ENCODE results near the gene LRRC34. TPM values are rescaled to one million over a fixed set of nuclear protein-coding genes. Genes with fewer than 3 reads are reported as not detected.
A peak's percentile ranks its signal among the peaks of the same experiment; 100 is the strongest.

The LRRC34 gene
- total RNA-seq, 1 donor from 2014 or later, result 3.4 TPM

DNA sequence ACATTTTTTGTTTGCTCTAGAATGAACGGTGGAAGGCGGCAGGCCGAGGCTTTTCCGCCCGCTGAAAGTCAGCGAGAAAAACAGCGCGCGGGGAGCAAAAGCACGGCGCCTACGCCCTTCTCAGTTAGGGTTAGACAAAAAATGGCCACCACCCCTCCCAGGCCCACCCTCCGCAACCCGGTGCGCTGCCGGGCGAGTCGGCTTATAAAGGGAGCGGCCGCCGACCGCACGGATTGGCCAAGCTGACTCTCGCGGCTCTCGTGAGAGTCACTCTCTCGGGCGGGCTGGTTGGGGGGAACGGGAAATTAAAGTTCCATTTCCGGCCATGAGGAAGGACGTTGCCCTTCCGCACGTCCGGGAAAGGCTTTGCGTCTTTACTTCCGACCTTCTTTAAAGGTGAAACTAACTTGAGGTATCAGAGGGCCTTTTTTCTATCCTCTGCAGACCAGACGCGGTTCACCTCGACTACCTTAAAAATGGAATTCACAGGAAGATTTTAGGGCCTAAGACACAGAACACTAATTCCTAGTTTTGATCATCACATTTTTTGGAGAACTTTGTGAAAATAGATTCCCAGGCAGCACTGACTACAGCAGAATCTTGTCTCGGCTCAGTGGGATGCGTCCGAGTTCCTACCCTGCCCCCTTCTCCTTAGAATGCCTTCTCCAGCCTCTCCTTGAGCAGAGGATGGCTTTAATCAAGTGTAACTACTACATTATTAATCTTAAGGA lies 47.7 kb downstream of the LRRC34 start, which contains the start of gene TERC:
Gene TERC, minus strand, starts transcription at position 179 of the 731 bp plus-strand sequence.
- DNase-seq (ENCODE audit: low spot score), result peak; percentile 98

DNA sequence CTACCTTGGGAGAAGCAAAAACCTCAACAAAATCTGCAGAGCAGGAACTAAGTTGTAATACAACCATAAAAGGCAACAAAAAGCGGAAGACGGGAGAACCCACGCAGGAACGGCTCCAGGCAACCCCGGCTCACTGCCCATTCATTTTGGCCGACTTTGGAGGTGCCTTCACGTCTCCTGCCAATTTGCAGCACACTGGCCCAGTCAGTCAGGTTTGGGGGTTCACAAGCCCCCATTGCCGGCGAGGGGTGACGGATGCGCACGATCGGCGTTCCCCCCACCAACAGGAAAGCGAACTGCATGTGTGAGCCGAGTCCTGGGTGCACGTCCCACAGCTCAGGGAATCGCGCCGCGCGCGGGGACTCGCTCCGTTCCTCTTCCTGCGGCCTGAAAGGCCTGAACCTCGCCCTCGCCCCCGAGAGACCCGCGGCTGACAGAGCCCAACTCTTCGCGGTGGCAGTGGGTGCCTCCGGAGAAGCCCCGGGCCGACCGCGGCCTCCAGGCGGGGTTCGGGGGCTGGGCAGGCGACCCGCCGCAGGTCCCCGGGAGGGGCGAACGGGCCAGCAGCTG lies 48.3 kb downstream of the LRRC34 start:
- peak; percentile 93 for DNase-seq (ENCODE audit: low spot score)

DNA sequence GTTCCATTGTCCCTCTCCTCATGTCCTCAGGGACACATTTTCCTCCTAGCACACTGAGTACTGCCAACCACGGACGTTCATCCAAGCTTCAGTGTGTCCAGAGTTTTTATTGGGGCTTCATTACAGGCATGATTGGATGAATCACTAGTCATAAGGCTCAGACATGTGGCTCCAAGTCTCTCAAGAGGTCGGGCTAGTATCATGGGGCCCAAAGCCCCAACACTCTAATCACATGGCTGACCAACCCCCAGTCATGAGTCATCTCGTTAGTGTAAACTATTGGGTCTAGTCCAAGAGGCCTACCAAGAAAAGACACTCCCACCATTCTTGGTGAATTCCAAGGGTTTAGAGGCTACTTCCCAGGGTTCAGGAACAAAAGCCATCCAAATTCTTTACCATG lies 52.2 kb downstream of the LRRC34 start:
- no peak for DNase-seq (ENCODE audit: low spot score)

DNA sequence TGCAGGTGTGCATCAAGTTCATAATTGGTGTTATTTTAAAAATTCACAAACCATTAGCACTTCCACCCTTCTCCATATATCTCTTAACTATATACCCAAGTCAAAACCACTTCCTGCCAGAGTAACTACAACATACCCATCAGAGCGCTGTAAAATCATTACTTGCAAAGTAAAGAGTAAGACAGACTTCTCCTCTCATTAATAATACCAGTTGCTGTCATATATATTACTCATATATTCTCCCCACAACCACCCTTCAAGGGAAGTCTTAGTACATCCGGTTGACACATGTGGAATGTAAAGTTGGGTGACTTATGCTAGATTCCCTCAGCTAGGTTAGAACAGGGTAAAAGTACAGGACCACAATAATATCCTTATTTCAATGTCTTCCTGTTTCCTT lies 53.4 kb downstream of the LRRC34 start:
- no peak for DNase-seq (ENCODE audit: low spot score)

DNA sequence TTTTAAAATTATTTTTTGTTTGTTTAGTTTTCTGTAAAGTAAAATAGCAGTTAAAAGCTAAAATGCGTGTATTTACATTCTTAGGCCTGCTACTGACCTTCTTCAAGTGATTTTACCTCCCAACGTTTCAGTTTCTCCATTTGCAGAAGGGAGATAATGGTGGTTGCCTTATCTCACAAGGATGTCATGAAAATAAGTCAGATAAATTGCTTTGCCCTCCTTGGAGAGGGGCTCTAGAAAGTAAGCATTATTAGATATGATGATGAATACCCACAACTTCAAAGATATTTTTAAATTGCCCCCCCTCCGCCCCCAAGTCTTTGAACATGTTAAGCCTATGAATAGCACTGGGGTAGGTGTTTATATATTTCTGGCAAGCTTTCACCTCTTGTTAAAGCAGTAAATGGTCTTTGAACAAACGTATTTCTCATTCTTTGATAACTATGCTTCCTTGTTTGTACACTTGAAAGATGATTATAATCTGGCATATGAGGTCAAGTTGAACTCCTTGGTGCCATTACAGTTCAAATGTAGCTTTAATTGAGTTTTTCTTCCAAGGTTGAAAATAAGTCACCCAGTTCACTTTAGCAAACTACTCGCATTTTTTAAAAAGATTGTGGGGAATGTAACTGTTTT lies 54.2 kb downstream of the LRRC34 start:
- no peak for DNase-seq (ENCODE audit: low spot score)

DNA sequence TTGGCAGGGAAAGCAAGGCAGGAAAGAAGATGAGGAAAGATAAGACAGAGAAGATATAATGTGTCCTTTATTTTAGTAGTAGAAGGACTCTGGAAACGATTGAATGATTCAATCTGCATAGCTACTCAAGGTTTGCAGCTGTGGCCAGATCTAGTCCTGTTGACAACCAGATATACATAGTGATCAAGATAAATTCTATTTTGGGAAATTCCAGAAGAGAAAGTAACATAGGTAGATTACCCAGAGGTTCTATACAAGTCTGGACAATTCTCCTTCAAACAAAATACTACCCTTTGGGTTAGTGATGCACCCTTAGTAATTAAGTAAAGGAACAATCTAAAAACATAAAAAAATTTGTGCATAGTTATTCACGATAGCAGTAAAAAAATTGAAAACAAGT lies 57.2 kb downstream of the LRRC34 start:
- DNase-seq (ENCODE audit: low spot score), result no peak

DNA sequence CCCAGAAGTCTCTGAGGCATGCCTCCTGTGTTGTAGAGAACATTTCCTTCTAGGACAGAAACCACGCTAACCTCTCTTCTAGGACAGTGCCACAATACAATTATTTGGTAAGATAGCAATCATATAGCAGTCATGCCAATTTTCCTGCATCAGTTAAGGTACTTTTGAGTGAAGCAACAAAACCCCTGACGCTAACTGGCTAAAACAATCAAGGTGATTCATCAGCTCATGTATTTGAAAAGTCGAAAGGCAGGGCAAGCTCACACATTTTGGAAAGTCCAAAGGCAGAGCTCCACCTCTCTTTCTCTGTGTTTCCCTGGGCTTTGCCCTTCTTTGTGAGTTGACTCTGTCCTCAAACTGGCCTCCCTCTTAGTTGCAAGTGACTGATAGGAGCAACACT lies 58.0 kb downstream of the LRRC34 start:
- DNase-seq (ENCODE audit: low spot score), result no peak

DNA sequence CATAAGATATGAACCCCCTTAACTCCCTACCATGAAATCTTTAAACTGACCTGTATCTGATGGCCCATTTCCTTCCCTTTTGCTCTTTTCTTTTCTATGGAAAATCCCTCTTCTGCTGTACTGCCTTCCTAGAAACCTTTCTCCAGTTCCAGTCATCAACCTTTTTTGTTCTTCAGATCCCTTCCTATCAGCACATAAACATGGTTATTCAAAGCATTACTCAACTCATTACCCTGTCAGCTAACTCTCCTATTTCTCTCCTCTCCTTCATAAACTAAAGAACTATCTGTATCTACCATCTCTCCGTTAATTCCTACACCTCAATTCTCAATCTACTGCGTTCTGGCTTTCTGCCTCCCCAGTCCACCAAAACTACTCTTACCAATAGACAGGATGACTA lies 60.8 kb downstream of the LRRC34 start:
- DNase-seq (ENCODE audit: low spot score), result no peak

DNA sequence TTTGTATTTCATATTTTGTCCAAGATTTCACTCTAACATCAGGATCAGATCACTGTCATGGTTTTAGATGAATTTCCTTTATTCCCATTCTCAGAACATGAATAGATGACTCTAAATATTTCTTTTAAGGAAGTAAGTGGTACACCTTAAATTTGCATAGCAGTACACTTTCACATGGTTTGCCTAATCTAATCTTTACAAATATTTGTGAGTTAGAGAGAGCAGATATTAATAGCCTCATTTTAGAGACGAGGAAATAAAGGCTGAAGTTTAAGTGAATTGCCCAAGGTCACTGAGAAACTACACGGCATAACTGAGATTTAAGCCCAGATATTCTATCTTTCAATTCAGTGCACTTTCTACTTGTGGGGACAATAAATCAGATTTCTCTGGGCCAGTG lies 62.0 kb downstream of the LRRC34 start:
- DNase-seq (ENCODE audit: low spot score), result no peak

DNA sequence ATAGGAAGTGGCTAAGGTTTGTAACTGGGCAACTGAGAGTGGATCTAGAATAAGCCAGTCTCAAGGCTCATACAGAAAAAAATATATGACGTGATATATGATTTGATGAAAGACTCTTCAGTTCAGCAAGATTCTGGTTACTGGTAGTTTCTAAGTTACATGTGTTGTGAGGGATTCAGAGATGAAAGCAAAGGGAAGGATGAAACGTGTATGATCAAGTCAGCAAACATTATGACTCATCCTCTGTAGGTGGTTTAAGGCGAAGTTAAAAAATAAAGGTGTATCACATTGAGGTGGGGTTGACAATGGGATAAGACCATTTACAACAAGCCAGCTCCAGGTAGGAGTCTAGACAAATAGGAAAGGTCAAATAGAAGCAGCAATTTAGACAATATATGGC lies 64.0 kb downstream of the LRRC34 start:
- DNase-seq (ENCODE audit: low spot score), result no peak

DNA sequence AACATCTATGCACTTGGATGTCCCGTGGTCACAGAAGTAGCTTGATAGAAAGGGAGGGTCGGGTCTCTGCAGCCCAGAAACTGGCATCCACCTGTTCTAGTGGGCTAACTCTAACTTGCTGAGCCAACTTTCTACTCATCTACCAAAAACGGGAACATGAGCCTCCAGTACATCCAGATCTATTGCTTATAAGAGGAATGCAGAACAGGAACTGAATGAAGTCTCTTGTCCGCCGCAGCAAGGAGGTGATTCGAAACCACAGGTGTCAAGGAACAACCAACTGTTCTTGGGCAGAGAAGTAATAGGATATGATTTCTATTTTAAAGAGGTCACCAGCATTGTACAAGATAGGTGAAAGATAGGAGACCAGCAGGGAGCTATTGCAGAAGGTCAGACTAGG lies 65.8 kb downstream of the LRRC34 start:
- no peak for DNase-seq (ENCODE audit: low spot score)

DNA sequence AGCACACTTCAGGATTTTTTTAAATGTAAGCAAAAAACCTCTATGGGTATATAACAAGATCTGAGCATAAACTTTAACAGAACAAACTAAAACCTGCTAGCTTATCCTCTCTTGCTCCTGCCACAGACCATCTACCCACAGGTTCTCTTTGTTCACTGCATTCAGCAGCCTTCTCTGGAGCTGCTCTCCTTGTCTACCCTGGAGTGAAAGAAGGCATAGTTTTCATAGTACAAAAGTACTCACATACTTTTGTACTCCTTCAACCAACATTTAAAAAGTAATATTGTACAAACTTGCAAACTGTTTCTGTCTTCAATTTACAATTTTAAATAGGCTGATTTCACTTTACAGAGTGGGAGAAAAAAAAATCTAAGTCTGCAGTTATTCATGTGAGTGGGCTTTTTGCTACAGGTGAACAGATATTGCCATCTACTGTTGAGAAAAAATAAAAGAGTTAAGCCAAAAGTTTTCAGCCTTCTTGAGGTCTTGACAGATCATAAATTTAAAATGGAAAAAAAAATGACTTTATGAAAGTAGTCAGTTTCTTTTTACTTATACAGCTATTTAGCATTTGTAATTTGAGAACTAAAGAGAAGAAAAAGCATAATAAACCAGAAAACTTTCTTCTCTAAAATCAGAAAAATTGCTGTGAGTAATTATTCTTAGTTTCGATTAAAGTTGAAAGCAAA lies 68.2 kb downstream of the LRRC34 start:
- no peak for DNase-seq (ENCODE audit: low spot score)

Other genes with a start within 250 kb of the LRRC34 start
- 21.7 TPM for gene MECOM, start 149.2 kb downstream of the LRRC34 start, total RNA-seq
- gene TERC, start 47.8 kb downstream of the LRRC34 start, total RNA-seq, result 9.8 TPM
- 3.7 TPM for gene ACTRT3, start 43.3 kb downstream of the LRRC34 start, total RNA-seq
- 12.7 TPM for gene MYNN, start 39.5 kb downstream of the LRRC34 start, total RNA-seq
- gene LRRIQ4, start within 50 bp of the LRRC34 start, total RNA-seq, result not detected
- gene LRRC31, start 57.0 kb upstream of the LRRC34 start, total RNA-seq, result not detected
- gene SAMD7, start 98.7 kb upstream of the LRRC34 start, total RNA-seq, result not detected
- gene SEC62, start 153.9 kb upstream of the LRRC34 start, total RNA-seq, result 158 TPM
- gene GPR160, start 225.1 kb upstream of the LRRC34 start, total RNA-seq, result 6.4 TPM